Right renal pelvis (tissue), 4 donors: ENCODE data around the gene HS3ST2. TPM values are rescaled to one million over a fixed set of nuclear protein-coding genes. Genes with fewer than 3 reads are reported as not detected.
"Not testable (repeated sequence)": the region's sequence is repeated elsewhere in the genome, so short reads cannot be mapped to it uniquely, and the experiment has no call there.

Source experiments
- DNase-seq, 4 donors: peaks; one replicate each; pipeline ENCODE4 v3.0.0-alpha.2; 2013; ENCODE audit warnings: low read depth in 4 of 4, low spot score in 3 of 4, missing footprints in 1 of 4
- polyA plus RNA-seq, 4 donors: library from polyadenylated mRNA; unstranded; fragments of 120-200 nt; gene quantifications; one replicate each; pipeline ENCODE4 v1.2.1, GENCODE V29; 2013; ENCODE audit not compliant: insufficient read length in 4 of 4

Gene HS3ST2
- polyA plus RNA-seq, 4 donors, result 0.22 to 0.37 (median 0.33) TPM

- DNase-seq, result no peak
These were observed 57.9 kb downstream of the HS3ST2 start for GRCh38 chr16:22871861-22872260.

DNA sequence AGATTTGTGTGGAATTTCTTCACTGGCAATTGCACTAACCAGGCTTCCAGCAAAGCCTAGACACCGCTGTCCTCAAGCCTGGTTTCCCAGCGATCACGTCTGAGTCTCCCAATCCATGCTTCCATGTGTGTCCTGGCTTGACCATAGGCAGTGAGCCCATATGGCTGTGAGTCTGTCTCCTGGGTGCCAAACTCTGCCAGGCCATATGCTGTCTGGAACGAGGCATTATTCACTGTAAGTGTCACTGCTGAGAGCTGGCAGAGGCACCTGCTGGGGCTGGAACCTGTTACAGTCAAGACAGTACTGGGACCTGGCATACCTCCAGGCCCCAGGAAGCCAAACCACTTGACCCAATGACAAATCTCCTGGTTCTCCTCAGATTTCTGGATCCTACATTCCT, 60.4 kb downstream of the HS3ST2 start:
- DNase-seq, result no peak

- no peak for DNase-seq
These were observed 65.0 kb downstream of the HS3ST2 start for GRCh38 chr16:22878955-22879354.

DNA sequence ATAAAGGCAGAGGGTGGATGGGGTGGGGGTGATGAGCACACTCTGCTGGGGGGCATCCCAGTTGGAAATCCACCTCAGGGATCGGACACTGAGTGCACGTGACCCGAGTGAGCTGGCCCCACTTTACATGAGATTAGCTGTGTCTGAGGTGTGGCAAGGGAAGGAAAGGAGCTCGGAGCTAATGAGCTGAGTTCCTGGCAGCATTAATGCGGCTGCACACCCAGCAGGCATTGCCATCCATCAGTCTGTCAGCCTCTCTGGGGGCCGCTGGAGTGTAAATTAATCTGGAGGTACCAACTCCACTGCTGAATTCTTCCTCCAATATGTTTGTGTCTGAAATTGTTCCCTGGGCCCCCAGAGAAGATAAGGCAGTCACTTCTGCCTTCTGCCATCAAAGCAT, 65.5 kb downstream of the HS3ST2 start:
- DNase-seq, result no peak

DNA sequence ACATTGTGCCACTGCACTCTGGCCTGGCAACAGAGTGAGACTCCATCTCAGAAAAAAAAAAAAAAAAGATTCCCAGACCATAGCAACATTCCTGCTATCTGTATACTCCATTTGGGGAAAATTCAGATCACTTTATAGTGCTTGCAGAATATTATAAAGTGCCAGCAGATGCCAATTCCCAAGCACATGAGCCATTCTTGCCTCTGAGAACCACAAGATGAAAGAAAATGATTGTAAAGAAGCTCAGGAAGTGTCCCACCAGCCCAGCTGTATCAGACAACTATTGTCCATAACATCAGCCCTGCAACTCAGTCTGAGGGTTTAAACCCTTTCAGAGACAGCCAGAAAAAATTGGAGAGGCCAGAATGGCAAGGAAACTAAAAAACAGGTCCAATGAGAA, 69.0 kb downstream of the HS3ST2 start:
- no peak for DNase-seq

GRCh38 chr16:22885951-22886350, 72.0 kb downstream of the HS3ST2 start:
- DNase-seq, result no peak

GRCh38 chr16:22886927-22887326, 73.0 kb downstream of the HS3ST2 start:
- no peak for DNase-seq

GRCh38 chr16:22887445-22887844, 73.5 kb downstream of the HS3ST2 start:
- no peak for DNase-seq

- DNase-seq, result no peak
These were observed 74.8 kb downstream of the HS3ST2 start for GRCh38 chr16:22888791-22889190.

DNA sequence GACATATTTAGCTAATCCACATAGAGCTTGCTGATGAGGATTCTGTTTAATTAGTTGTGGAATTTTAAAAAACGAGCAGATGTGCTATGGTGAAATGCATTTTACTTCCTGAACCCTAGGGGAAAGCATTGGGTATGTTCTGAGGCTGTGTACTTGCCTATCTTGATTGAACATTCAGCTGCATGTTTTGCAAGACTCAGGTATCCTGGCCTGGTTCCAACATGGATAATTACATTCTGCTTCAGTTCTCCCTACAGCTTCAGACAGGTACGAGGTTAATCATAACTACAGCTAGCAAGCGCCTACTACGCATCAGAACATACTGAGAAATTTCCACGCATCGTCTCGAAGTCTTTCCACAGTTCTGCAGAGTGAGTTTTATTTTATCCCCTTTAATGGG, 77.0 kb downstream of the HS3ST2 start:
- no peak for DNase-seq

GRCh38 chr16:22897184-22897583, 83.2 kb downstream of the HS3ST2 start:
- DNase-seq, result no peak

GRCh38 chr16:22898131-22898530, 84.2 kb downstream of the HS3ST2 start:
- no peak for DNase-seq

DNA sequence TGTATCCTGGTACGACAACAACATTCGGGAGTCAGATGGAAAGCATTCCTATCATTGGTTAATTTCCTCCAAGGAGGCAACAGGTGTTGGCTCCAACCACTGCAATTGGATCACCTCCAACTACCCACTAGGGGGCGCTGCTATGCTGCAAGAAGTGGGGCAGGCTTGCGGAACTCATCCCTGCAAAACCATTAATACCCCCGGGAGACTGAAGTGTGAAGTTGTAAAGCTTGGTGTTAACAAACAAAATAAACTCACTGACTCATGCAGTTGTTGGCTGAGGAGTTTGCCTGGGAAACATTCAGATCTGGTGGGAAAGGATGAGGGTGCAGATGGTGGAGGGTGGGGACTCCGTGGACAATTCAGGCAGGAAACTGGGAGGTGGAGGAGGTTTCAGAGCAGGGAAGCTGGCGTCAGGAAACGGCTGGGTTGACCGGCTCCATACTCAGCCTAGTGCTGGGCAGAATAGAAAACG, 84.9 kb downstream of the HS3ST2 start:
- DNase-seq, result peak; percentile 68 to 80 (median 76)

GRCh38 chr16:22899567-22899966, 85.6 kb downstream of the HS3ST2 start:
- DNase-seq, result not testable (repeated sequence)

DNA sequence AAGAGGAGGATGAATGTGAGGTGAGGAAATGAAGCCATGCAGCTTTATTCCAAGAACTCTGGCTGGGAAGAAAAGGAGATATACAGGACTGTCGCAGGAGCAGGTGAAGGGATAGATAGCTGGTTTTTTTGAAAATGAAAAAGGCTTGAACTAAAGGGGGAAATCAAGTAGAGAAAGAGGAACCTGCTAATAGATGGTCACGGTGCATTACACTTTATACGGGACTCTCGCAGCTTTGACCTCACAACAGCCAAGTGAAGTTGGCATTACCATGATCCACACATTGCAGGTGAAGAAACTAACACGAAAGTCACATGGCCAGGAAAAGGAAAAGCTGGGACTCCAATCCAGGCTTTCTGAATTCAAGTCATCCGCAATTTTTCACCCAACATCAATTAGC, 86.9 kb downstream of the HS3ST2 start:
- DNase-seq, result no peak

- DNase-seq, result no peak
These were observed 87.6 kb downstream of the HS3ST2 start for GRCh38 chr16:22901563-22901962.

GRCh38 chr16:22903716-22904115, 89.8 kb downstream of the HS3ST2 start:
- no peak for DNase-seq

- no peak for DNase-seq
These were observed 98.7 kb downstream of the HS3ST2 start for GRCh38 chr16:22912654-22913053.

GRCh38 chr16:22915003-22915402, 101.0 kb downstream of the HS3ST2 start:
- no peak for DNase-seq

DNA sequence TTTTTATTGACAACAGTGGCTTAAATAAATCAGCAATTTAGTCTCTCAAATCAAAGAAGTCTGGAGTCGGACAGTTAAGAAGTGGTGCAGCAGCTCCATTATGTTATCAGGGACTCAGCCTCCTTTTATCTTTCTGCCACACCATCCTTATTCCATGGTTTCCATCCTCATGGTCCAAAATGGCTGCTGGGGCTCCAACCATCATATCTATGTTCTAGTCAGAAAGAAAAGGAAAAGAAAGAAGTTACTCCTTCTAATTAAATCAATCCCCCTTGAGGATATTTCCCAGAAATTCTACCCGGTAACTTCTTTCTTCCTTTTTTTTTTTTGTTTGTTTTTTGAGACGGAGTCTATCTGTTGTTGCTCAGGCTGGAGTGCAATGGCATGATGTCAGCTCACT, 109.5 kb downstream of the HS3ST2 start:
- no peak for DNase-seq

DNA sequence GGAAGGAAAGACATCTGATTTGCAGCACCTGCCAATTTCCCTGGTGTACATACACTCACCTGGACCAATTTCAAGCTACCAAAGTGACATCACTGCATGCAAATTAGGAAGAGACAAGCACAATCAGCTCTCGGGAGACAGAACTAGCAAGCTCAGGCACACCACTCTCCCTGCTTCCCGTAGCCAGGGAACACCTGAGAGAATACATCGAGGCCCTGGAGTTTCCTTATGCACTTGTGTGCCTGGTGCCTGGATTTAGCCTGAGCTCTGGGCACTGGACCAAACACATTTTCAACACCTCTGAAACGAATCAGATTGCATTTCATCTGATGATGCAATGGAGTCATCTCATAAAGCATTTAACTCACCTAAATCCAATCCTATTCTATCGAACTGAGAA, 110.5 kb downstream of the HS3ST2 start:
- DNase-seq, result no peak

- no peak for DNase-seq
These were observed 112.3 kb downstream of the HS3ST2 start for GRCh38 chr16:22926105-22926751.

GRCh38 chr16:22927306-22927705, 113.3 kb downstream of the HS3ST2 start:
- no peak for DNase-seq
